H1 (cell line): ENCODE data around the gene COMMD7. TPM values are rescaled to one million over a fixed set of nuclear protein-coding genes. Genes with fewer than 3 reads are reported as not detected.
A peak's percentile ranks its signal among the peaks of the same experiment; 100 is the strongest.

Experiments
- CTCF ChIA-PET: fragments of 300-600 bp; sonication (Branson Sonifier 250); formaldehyde crosslinking; loops from one replicate; lab custom pipeline; 2021; ENCODE audit not compliant: partially characterized antibody; lab: Charles Lee
- POLR2A ChIA-PET: fragments of 300-600 bp; sonication (Branson Sonifier 250); formaldehyde crosslinking; loops from one replicate; lab custom pipeline; 2021; ENCODE audit warnings: inconsistent platforms; ENCODE audit not compliant: partially characterized antibody; lab: Charles Lee
- DNase-seq, 2 experiments: peaks; one replicate each; pipeline versions ENCODE4 v3.0.0 to v3.0.0-alpha.2; 2010 to 2022; ENCODE audit warnings: low spot score in 2 of 2, low read depth in 1 of 2, mixed read lengths in 1 of 2
- FAIRE-seq: peaks from 2 replicates; lab custom pipeline; 2011; peaks lifted over from hg19 to GRCh38; lab: Jason Lieb, UNC
- H2AFZ ChIP-seq: 2 replicates; pipeline ENCODE4 v1.8.1; 2012; ENCODE audit warnings: low read length, inconsistent platforms
- H2AK5ac ChIP-seq: 2 replicates; pipeline ENCODE4 v1.6.1; 2013; ENCODE audit warnings: low read depth, low read length
- H2BK120ac ChIP-seq: replicated peaks from 2 replicates; pipeline ENCODE3; 2013; ENCODE audit warnings: low read depth, low read length, inconsistent platforms
- H2BK12ac ChIP-seq: 2 replicates; pipeline ENCODE4 v1.6.1; 2013; ENCODE audit warnings: low read depth, low read length
- H2BK15ac ChIP-seq: 2 replicates; pipeline ENCODE4 v1.6.1; 2013; ENCODE audit warnings: low read length
- H2BK20ac ChIP-seq: 2 replicates; pipeline ENCODE4 v1.6.1; 2013; ENCODE audit warnings: low read length
- H2BK5ac ChIP-seq: 2 replicates; pipeline ENCODE4 v1.6.1; 2013; ENCODE audit warnings: low read depth, low read length
- H3K14ac ChIP-seq: 2 replicates; pipeline ENCODE4 v1.6.1; 2013; ENCODE audit warnings: inconsistent platforms; ENCODE audit not compliant: insufficient read length
- H3K18ac ChIP-seq: 2 replicates; pipeline ENCODE4 v1.6.1; 2013; ENCODE audit warnings: low read length; ENCODE audit errors: extremely low read depth
- H3K23ac ChIP-seq: 2 replicates; pipeline ENCODE4 v1.6.1; 2013; ENCODE audit warnings: inconsistent platforms; ENCODE audit not compliant: insufficient read length
- H3K23me2 ChIP-seq: 2 replicates; pipeline ENCODE4 v1.6.1; 2013; ENCODE audit warnings: low read depth, low read length
- H3K27ac ChIP-seq: 2 replicates; pipeline ENCODE4 v1.6.1; 2011; ENCODE audit warnings: low read depth, low read length, inconsistent platforms
- H3K27me3 ChIP-seq, 4 experiments: replicated peaks in 1 of 4; 1 replicate in 1 of 4; 2 replicates in 3 of 4; pipeline versions ENCODE4 v1.6.1 to v1.8.1; 2011 to 2013; ENCODE audit warnings: low read length in 3 of 4, mild to moderate bottlenecking in 3 of 4, inconsistent platforms in 2 of 4, mixed read lengths in 2 of 4, moderate library complexity in 1 of 4; ENCODE audit not compliant: control insufficient read depth in 3 of 4, insufficient read depth in 3 of 4; ENCODE audit errors: extremely low read depth in 1 of 4
- H3K36me3 ChIP-seq, 4 experiments: 2 replicates each; pipeline versions ENCODE4 v1.6.1 to v1.8.1; 2011 to 2013; ENCODE audit warnings: mild to moderate bottlenecking in 4 of 4, low read length in 3 of 4, moderate library complexity in 2 of 4, control low read depth in 1 of 4, inconsistent platforms in 1 of 4; ENCODE audit not compliant: insufficient read depth in 4 of 4, control insufficient read depth in 2 of 4
- H3K4ac ChIP-seq: replicated peaks from 2 replicates; pipeline ENCODE3; 2013; ENCODE audit warnings: low read length, low read depth, mixed read lengths, inconsistent platforms; ENCODE audit not compliant: insufficient read length
- H3K4me1 ChIP-seq, 4 experiments: replicated peaks in 1 of 4; 1 replicate in 1 of 4; 2 replicates in 3 of 4; pipeline versions ENCODE4 v1.6.1 to v1.8.1; 2011 to 2013; ENCODE audit warnings: low read length in 3 of 4, inconsistent platforms in 2 of 4, mixed read lengths in 1 of 4; ENCODE audit not compliant: insufficient read depth in 4 of 4, control insufficient read depth in 3 of 4
- H3K4me2 ChIP-seq, 2 experiments: 2 replicates each; pipeline versions ENCODE4 v1.6.1 to v1.8.1; 2011 to 2013; ENCODE audit warnings: low read depth in 2 of 2, low read length in 2 of 2, control low read depth in 1 of 2, inconsistent platforms in 1 of 2, mild to moderate bottlenecking in 1 of 2; ENCODE audit not compliant: insufficient read depth in 1 of 2
- H3K4me3 ChIP-seq, 4 experiments: fragments of 200-600, 300-600 bp in 1 of 4; sonication (generic), shearing (Covaris generic), sonication (Bioruptor Twin) in 1 of 4; 2 replicates each; pipeline versions ENCODE4 v1.5.1 to v1.8.1; 2011 to 2016; ENCODE audit warnings: low read length in 4 of 4, low read depth in 3 of 4, control low read depth in 2 of 4, inconsistent platforms in 2 of 4, mild to moderate bottlenecking in 2 of 4, mixed read lengths in 1 of 4, moderate library complexity in 1 of 4; ENCODE audit not compliant: insufficient read depth in 2 of 4; ENCODE audit errors: extremely low read depth in 1 of 4
- H3K56ac ChIP-seq: replicated peaks from 2 replicates; pipeline ENCODE3; 2013; ENCODE audit warnings: low read depth, mild to moderate bottlenecking, mixed read lengths, low read length, inconsistent platforms; ENCODE audit not compliant: insufficient read length
- H3K79me1 ChIP-seq: 2 replicates; pipeline ENCODE4 v1.6.1; 2013; ENCODE audit warnings: low read depth, low read length, control low read depth
- H3K79me2 ChIP-seq, 2 experiments: 2 replicates each; pipeline versions ENCODE4 v1.6.1 to v1.8.1; 2012 to 2013; ENCODE audit warnings: low read length in 2 of 2, mild to moderate bottlenecking in 2 of 2, inconsistent platforms in 1 of 2; ENCODE audit not compliant: insufficient read depth in 2 of 2, control insufficient read depth in 1 of 2
- H3K9ac ChIP-seq, 4 experiments: replicated peaks in 1 of 4; 1 replicate in 1 of 4; 2 replicates in 3 of 4; pipeline versions ENCODE4 v1.6.1 to v1.8.1; 2011 to 2013; ENCODE audit warnings: low read depth in 3 of 4, low read length in 3 of 4, control low read depth in 2 of 4, mild to moderate bottlenecking in 2 of 4, moderate library complexity in 2 of 4, inconsistent platforms in 1 of 4; ENCODE audit errors: extremely low read depth in 1 of 4
- H3K9me3 ChIP-seq, 2 experiments: 2 replicates each; pipeline versions ENCODE4 v1.6.1 to v1.8.1; 2012 to 2013; ENCODE audit warnings: mild to moderate bottlenecking in 2 of 2, moderate library complexity in 2 of 2, control low read depth in 1 of 2, inconsistent platforms in 1 of 2, low read depth in 1 of 2, low read length in 1 of 2, mixed read lengths in 1 of 2; ENCODE audit not compliant: insufficient read depth in 2 of 2
- H4K20me1 ChIP-seq, 2 experiments: replicated peaks in 1 of 2; 2 replicates each; pipeline versions ENCODE3 to v1.8.1; 2011 to 2013; ENCODE audit warnings: inconsistent platforms in 2 of 2, low read length in 2 of 2, mild to moderate bottlenecking in 1 of 2; ENCODE audit not compliant: insufficient read depth in 2 of 2, control insufficient read depth in 1 of 2
- H4K5ac ChIP-seq: 2 replicates; pipeline ENCODE4 v1.6.1; 2013; ENCODE audit warnings: low read length, low read depth, mixed read lengths, inconsistent platforms; ENCODE audit not compliant: insufficient read length
- H4K8ac ChIP-seq: 2 replicates; pipeline ENCODE4 v1.8.0; 2013; ENCODE audit warnings: mild to moderate bottlenecking, moderate library complexity, low read length, inconsistent platforms; ENCODE audit not compliant: insufficient read depth; ENCODE audit errors: extremely low read depth
- H4K91ac ChIP-seq: replicated peaks from 2 replicates; pipeline ENCODE3; 2013; ENCODE audit warnings: low read length, mixed read lengths, inconsistent platforms; ENCODE audit not compliant: insufficient read length
- BACH1 ChIP-seq: IDR thresholded peaks from 2 replicates; pipeline ENCODE4 v1.6.1; 2012; ENCODE audit warnings: low read length, improper control_type of control experiment
- BCL11A ChIP-seq, 2 experiments: IDR thresholded peaks; one replicate each; pipeline ENCODE4 v1.6.1; 2011; ENCODE audit warnings: low read depth in 2 of 2, low read length in 2 of 2, mild to moderate bottlenecking in 2 of 2
- CHD1 ChIP-seq: IDR thresholded peaks from 2 replicates; pipeline ENCODE4 v1.6.1; 2012; ENCODE audit warnings: low read depth, low read length, improper control_type of control experiment
- CHD2 ChIP-seq: IDR thresholded peaks from 2 replicates; pipeline ENCODE4 v1.6.1; 2012; ENCODE audit warnings: low read length, improper control_type of control experiment
- GTF2F1 ChIP-seq: IDR thresholded peaks from 2 replicates; pipeline ENCODE4 v1.6.1; 2012; ENCODE audit warnings: low read depth, low read length, improper control_type of control experiment, borderline replicate concordance
- JUND ChIP-seq: IDR thresholded peaks from 2 replicates; pipeline ENCODE4 v1.6.1; 2011; ENCODE audit warnings: mild to moderate bottlenecking, improper control_type of control experiment, low read length
- TCF12 ChIP-seq: IDR thresholded peaks from 2 replicates; pipeline ENCODE4 v1.6.1; 2011; ENCODE audit warnings: low read depth, mild to moderate bottlenecking, low read length
- WGBS, 2 experiments: shearing (Covaris generic) in 1 of 2; methylation state at CpG; one replicate each; pipeline versions ENCODE4 v1.1.6 to v1.1.7; 2013 to 2015; ENCODE audit warnings: low lambda C conversion rate in 2 of 2, mixed read lengths in 2 of 2, inconsistent platforms in 1 of 2, low coverage in 1 of 2, missing lambda C conversion rate in 1 of 2; ENCODE audit not compliant: insufficient replicate concordance in 2 of 2, insufficient coverage in 1 of 2, insufficient read length in 1 of 2; ENCODE audit errors: extremely low coverage in 1 of 2, missing lambda C conversion rate in 1 of 2; 5-methylcytosine and 5-hydroxymethylcytosine counted together
- long read RNA-seq, 2 experiments: library from RNA in 1 of 2; library from capped mRNA in 1 of 2; stranded (forward); transcript quantifications; one replicate each; pipeline ENCODE4 v2.0.0, GENCODE V29; 2021; ENCODE audit warnings: inconsistent platforms in 1 of 2
- polyA minus RNA-seq, 3 experiments: library from RNA; depleted of rRNA, polyadenylated mRNA; stranded (reverse); fragments of >200 nt; gene quantifications; 1 replicate in 2 of 3; 2 replicates in 1 of 3; pipeline ENCODE4 v1.2.3, GENCODE V29; 2011
- polyA plus RNA-seq, 7 experiments: library from polyadenylated mRNA; depleted of rRNA in 3 of 7; stranded (reverse) in 5 of 7; unstranded in 2 of 7; fragments of >200 nt in 5 of 7; fragments of 200-250 nt in 2 of 7; gene quantifications; 1 replicate in 5 of 7; 2 replicates in 1 of 7; 4 replicates in 1 of 7; pipeline versions ENCODE4 v1.2.1 to v1.2.3, GENCODE V29; 2011 to 2013; ENCODE audit warnings: missing spikeins in 2 of 7, mixed read lengths in 2 of 7
- total RNA-seq: library from RNA; stranded (reverse); fragmentation: NEBNext Ultra II Directional; extraction: Animal tissue kit (Norgen Biotek cat#: 25700); gene quantifications from 2 replicates; pipeline ENCODE4 v1.2.1, GENCODE V29; 2021

The COMMD7 gene
- total RNA-seq, result 48.8 and 48.9 TPM in 2 replicates
- polyA plus RNA-seq (2011; rRNA removed), result 39.4 and 39.8 TPM in 2 replicates
- polyA plus RNA-seq (2011; cell fraction: cytosol; rRNA removed), result 41.8 TPM
- polyA plus RNA-seq (2011; cell fraction: nucleus; rRNA removed), result 37.4 TPM
- polyA plus RNA-seq (2012, experiment 1 of 2), result 37.7 to 43.8 TPM (median 39.0 TPM) in 4 replicates
- polyA plus RNA-seq (2012, experiment 2 of 2), result 51.1 TPM
- 50.4 TPM for polyA plus RNA-seq (2013, experiment 1 of 2)
- polyA plus RNA-seq (2013, experiment 2 of 2), result 48.5 TPM
- polyA minus RNA-seq (2011; rRNA and poly(A)+ RNA removed), result 26.8 and 28.1 TPM in 2 replicates
- polyA minus RNA-seq (2011; cell fraction: cytosol; rRNA and poly(A)+ RNA removed), result 16.2 TPM
- 27.2 TPM for polyA minus RNA-seq (2011; cell fraction: nucleus; rRNA and poly(A)+ RNA removed)
- long read RNA-seq, experiment 1, transcript COMMD7-202 (9 exons, 1,343 nt), result minor isoform, 5 of 60 reads
- long read RNA-seq, experiment 1, transcript COMMD7-201 (9 exons, 1,900 nt), result major isoform, 37 of 60 reads
- long read RNA-seq, experiment 1, partial matches to known transcripts, result 15 of 60 reads
- long read RNA-seq, experiment 1, other reads (novel, unspliced or antisense), result 3 of 60 reads
- long read RNA-seq, experiment 2, transcript COMMD7-201 (9 exons, 1,900 nt), result major isoform, 9 of 11 reads
- long read RNA-seq, experiment 2, partial matches to known transcripts, result 0 of 11 reads
- long read RNA-seq, experiment 2, other reads (novel, unspliced or antisense), result 1 of 11 reads

- H3K36me3 ChIP-seq, result 0 out of 8 replicates have a peak, but pooled peaks cover 0 to 3% (median 0%) of the 10 kb centered on the region in 4 experiments
- TF ChIP-seq CHD2 (no peak), CHD1 (no peak), BCL11A (IDR thresholded peaks at IDR 0.05; ENCODE audit: low read depth in 2 of 2, low read length in 2 of 2) (no peak), TCF12 (no peak), JUND (no peak), BACH1 (peak; percentile 74), GTF2F1 (no peak)
Measured at GRCh38 chr20:32743237-32744112, at the start of gene COMMD7. COMMD7 (minus strand) TSS chr20:32743467; CDS start chr20:32743391, 76 bp downstream.

More at GRCh38 chr20:32743237-32744112, at the start of gene COMMD7:
- FAIRE-seq (no peak), DNase-seq (peak in 1 of 2 experiments; percentile 80)
- Histone ChIP-seq H3K4me3 (peak within 1 kb of the TSS; percentile 59 to 84 (median 72)), H4K8ac (peak within 1 kb of the TSS; percentile 87), H3K27me3 (no peaks in the 10 kb centered on the region), H3K56ac (peak within 1 kb of the TSS; percentile 81), H3K23me2 (peaks cover 9% of the 10 kb centered on the region; the same call in 1 of the 2 replicates), H3K4me1 (peaks cover 5 to 14% (median 9%) of the 10 kb centered on the region in 4 experiments; a peak in 6 of 7 replicates), H3K79me2 (peaks cover 12 to 57% of the 10 kb centered on the region in 2 experiments), H2BK15ac (peak within 1 kb of the TSS; percentile 76; the same call in 1 of the 2 replicates), H3K14ac (peak within 1 kb of the TSS; percentile 62), H4K20me1 (peaks cover 0 to 4% of the 10 kb centered on the region in 2 experiments), H2BK120ac (peak within 1 kb of the TSS; percentile 93), H2AK5ac (0 out of 2 replicates have a peak within 1 kb of the TSS, but pooled peaks have one; percentile 68), H3K18ac (peak within 1 kb of the TSS; percentile 89), H3K4me2 (peak within 1 kb of the TSS; percentile 70 to 80), H2BK5ac (peak within 1 kb of the TSS; percentile 71; the same call in 1 of the 2 replicates), H3K4ac (peak within 1 kb of the TSS; percentile 95), H2BK12ac (peak within 1 kb of the TSS; percentile 68; the same call in 1 of the 2 replicates), H4K91ac (peak within 1 kb of the TSS; percentile 96), H3K9me3 (no peaks in the 10 kb centered on the region), H3K9ac (peak within 1 kb of the TSS; percentile 34 to 80 (median 48)), H3K27ac (no peak within 1 kb of the TSS), H3K23ac (no peak within 1 kb of the TSS), H2AFZ (no peak within 1 kb of the TSS), H2BK20ac (peak within 1 kb of the TSS; percentile 56), H4K5ac (peak within 1 kb of the TSS; percentile 84), H3K79me1 (peaks cover 2% of the 10 kb centered on the region; the same call in 1 of the 2 replicates)
- CTCF ChIA-PET, result interaction anchor here (0.8 to 11.0 kb wide), 11 partner anchors 7 to 76 kb away, joined by 3 to 78 read pairs (median 7); partner anchors contain the start of genes C20orf203 and DNMT3B
- POLR2A ChIA-PET, result interaction anchor here (0.9 to 13.4 kb wide), 10 partner anchors 10 to 68 kb away, joined by 3 to 239 read pairs (median 7); partner anchors contain the start of gene DNMT3B
- WGBS, 2 experiments, result 3% methylated on average over 37 of the region's 64 CpGs; no CpG with 5 or more reads in 1 of the 2 experiments
